GM12892 (cell line): Measurements from ENCODE around the gene SLC6A3.

Experiments used
- POLR2A ChIP-seq: IDR thresholded peaks from 2 replicates; pipeline ENCODE4 v1.6.1; 2011; ENCODE audit warnings: low read depth, low read length, control low read depth
- POLR2AphosphoS5 ChIP-seq: IDR thresholded peaks from 2 replicates; pipeline ENCODE4 v1.6.1; 2011; ENCODE audit warnings: low read depth, low read length, control low read depth
- TAF1 ChIP-seq: IDR thresholded peaks from 2 replicates; pipeline ENCODE4 v1.6.1; 2011; ENCODE audit warnings: low read depth, mild to moderate bottlenecking, control low read depth, low read length, borderline replicate concordance

GRCh38 chr5:1390861-1391600 is 54.2 kb downstream of the SLC6A3 start:
- TF ChIP-seq POLR2A (no peak), POLR2AphosphoS5 (no peak), TAF1 (no peak)
